ENCODE measurements around the gene PTPRN2.

The PTPRN2 gene

DNA sequence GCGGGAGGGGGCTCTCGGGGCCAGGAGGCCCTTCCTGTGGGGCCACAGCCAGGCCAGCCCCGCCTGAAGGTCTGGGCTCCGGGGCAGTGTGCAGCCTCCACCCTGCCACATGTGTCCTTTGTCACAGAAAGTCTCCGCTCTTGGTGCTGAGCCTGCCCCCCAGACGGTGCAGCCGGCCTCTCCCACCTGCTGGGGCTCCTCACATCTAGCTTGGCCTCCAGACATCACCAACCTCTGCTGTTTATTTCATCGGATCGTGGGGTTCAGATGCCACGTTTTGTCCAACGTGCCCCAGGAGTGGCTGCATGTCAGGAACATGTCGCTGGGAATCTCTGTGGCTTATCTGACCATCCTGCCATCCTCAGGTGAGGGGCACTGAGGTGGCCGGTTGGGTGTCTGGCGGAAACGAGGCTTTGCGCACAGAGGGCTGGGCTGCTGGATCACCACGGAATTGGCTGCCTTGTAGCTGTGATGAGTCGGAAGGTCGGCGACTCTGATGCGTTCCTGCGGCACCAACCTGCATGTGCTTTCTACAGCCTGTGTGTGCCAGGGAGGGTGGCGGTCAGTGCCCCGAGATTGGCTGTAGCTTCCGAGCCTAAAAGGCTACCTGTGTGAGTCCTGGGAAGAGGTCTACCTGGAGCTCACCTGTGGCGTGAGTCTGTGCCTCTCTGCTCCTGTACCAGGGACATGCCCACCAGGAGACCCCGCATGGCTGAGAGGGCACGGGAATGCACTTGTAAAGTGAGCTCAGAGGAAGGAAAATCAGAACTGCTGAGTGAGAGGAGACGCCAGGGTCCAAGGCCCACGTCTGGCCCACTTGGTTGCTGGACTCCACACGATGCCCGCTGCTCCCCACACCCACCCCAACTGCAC lies 934.4 kb downstream of the PTPRN2 start:
- no peak for DNase-seq (ENCODE audit: low read depth, low spot score)
- no peak overlapping the region for H3K4me3 ChIP-seq (ENCODE audit: low read depth, low read length)
- TF ChIP-seq, protein P1, sequence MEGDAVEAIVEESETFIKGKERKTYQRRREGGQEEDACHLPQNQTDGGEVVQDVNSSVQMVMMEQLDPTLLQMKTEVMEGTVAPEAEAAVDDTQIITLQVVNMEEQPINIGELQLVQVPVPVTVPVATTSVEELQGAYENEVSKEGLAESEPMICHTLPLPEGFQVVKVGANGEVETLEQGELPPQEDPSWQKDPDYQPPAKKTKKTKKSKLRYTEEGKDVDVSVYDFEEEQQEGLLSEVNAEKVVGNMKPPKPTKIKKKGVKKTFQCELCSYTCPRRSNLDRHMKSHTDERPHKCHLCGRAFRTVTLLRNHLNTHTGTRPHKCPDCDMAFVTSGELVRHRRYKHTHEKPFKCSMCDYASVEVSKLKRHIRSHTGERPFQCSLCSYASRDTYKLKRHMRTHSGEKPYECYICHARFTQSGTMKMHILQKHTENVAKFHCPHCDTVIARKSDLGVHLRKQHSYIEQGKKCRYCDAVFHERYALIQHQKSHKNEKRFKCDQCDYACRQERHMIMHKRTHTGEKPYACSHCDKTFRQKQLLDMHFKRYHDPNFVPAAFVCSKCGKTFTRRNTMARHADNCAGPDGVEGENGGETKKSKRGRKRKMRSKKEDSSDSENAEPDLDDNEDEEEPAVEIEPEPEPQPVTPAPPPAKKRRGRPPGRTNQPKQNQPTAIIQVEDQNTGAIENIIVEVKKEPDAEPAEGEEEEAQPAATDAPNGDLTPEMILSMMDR (IDR thresholded peaks at IDR 0.05; ENCODE audit: insufficient read depth, low read length, missing control alignments) = no peak
- POLR2A ChIA-PET = no interaction called here
- CTCF ChIA-PET = no interaction called here

DNA sequence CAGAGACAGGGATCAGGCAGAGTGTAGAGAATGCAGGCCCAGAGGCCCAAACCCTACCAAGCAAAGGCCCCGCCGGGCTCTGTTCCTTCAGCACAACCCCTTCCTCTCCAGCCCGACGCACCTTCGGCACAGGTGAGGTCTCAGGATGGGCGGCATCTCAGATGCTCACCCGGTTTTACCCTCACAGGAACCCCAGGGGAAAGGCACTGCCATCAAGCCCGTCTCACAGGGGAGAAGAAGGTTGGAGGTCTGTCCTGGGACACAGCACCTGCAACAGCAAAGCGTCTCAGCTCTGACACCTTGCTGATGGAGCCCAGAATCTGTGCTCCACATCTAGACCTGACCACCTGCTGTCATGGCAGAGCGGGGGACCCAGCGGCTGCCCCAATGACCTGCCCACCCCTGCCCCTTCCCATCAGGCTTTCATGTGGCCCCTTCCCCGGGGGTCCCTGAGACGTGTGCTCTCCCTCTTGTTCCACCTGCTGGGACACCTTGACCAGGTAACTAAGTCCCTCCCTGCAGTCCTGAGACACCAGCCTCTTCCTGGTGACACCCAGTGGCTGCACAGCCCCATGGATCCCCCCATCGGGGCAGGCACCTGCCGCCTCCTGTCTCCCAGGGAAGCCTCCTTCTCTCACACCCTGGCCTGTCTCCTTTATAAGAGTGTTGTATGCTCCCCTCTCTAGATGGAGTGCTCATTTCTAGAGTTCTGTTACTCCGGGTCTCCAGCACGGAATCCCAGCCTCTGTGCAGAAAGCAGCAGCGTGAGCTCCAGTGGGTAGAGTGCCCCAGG lies 935.3 kb downstream of the PTPRN2 start:
- POLR2A ChIA-PET = no interaction called here
- no peak for DNase-seq (ENCODE audit: low read depth, low spot score)
- TF ChIP-seq, protein P1 (IDR thresholded peaks at IDR 0.05; ENCODE audit: insufficient read depth, low read length, missing control alignments) = no peak
- CTCF ChIA-PET = no interaction called here
- H3K4me3 ChIP-seq (ENCODE audit: low read depth, low read length) = no peak overlapping the region

DNA sequence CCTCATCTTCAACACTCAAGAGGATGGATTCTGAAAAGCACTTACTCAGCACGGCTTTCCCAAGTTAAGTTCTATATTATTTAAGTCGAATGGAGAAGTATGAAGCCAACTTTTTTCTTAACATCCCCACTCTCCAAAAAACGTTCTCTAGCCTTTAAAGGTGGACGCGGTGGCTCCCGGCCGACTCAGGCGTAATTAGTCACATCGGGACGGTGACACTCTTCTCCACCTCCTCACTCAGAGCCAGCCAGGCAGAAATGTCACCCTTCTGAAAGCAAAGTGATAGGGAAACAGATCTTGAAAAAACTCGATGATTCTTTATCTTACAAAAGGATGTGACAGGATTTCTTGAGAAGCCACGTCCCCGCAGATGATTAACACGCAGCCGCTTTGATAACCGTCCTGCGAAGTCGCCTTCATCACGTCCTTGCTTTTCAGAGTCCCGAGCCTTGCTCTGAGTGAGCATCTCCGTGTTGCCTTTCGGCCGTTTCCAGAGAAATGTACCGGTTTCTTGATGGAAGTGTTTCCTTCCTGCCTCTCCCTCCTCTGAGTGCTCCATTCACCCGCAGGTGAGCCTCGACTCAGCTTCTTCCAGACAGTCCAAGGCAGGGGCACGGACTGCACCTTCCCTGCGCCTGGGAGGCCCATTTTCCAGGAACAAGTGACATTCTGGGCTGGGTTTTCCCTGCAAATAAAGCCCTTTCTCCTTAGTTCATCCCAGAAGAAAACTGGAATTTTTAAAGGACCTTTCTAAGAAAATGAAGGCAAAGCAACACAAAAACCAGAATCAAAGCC lies 936.1 kb downstream of the PTPRN2 start:
- ChIA-PET CTCF (no interaction called here), POLR2A (no interaction called here)
- DNase-seq (ENCODE audit: low read depth, low spot score) = no peak
- TF ChIP-seq, protein P1 (IDR thresholded peaks at IDR 0.05; ENCODE audit: insufficient read depth, low read length, missing control alignments) = no peak
- H3K4me3 ChIP-seq (ENCODE audit: low read depth, low read length) = no peak overlapping the region

DNA sequence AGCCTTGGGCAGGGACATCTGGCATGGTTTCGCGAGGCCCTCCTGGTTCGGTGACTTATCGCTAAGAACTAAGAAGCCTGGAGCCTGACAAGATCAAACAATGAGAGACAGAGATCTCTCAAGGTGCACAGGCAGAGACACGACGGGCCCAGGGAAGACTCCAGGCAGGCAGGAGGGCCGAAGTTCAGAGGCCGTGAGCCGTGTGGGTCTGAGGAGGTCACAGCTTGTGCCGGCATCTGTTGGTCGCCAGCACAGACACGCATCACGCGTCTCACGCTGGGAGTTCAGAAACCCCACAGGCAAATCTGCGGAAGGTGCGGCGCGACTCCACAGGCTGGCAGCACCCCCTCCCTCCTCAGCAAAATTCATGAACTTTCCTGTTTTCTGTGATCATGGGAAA lies 936.8 kb downstream of the PTPRN2 start:
- no peak overlapping the region for H3K4me3 ChIP-seq (ENCODE audit: low read depth, low read length)
- TF ChIP-seq, protein P1 (IDR thresholded peaks at IDR 0.05; ENCODE audit: insufficient read depth, low read length, missing control alignments) = no peak
- ChIA-PET POLR2A (no interaction called here), CTCF (no interaction called here)
- DNase-seq (ENCODE audit: low read depth, low spot score) = no peak

DNA sequence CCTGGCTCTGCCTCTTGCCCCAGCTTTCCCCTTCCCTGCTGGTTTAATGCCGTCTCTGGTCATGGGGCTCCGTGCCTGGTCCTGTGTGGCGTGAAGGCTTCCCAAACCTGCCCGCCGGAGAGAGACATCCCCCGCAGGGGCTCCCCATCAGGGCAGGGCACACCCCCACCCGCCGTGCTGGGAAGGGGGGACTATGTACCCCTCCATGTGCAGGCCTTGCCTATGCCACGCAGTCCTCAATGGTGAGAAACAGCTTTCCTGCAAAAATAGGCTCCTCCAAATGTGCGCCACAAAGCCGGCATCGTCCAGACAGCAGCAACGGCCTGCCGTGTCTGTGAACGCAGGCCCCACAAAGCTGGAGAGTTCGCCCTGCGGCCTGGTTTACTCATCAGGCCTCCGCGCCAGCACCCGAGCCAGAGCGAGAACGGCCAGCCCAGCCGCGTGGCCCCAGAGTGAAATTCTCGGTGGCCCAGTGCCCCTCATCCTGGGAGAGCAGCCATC lies 937.4 kb downstream of the PTPRN2 start:
- POLR2A ChIA-PET = no interaction called here
- TF ChIP-seq, protein P1 (IDR thresholded peaks at IDR 0.05; ENCODE audit: insufficient read depth, low read length, missing control alignments) = no peak
- DNase-seq (ENCODE audit: low read depth, low spot score) = no peak
- no peak overlapping the region for H3K4me3 ChIP-seq (ENCODE audit: low read depth, low read length)
- CTCF ChIA-PET = no interaction called here

All from AG04449 (cell line).